Fibroblast of pulmonary artery (primary cell): ENCODE data around the gene HIPK2.

Experiments
- DNase-seq: peaks from one replicate; pipeline ENCODE4 v3.0.0-alpha.2; 2010; ENCODE audit warnings: low read depth
- H3K4me3 ChIP-seq: replicated peaks from 2 replicates; pipeline ENCODE4 v1.5.1; 2011; ENCODE audit warnings: low read depth, mild to moderate bottlenecking, control low read depth, low read length, moderate library complexity
- CTCF ChIP-seq: IDR thresholded peaks from 2 replicates; pipeline ENCODE4 v1.5.1; 2011; ENCODE audit warnings: mild to moderate bottlenecking, control low read depth, low read length, inconsistent platforms; ENCODE audit errors: missing control alignments

Gene HIPK2

GRCh38 chr7:139703487-139704307 lies 74.1 kb downstream of the HIPK2 start:
- DNase-seq, result no peak
- TF ChIP-seq CTCF, result no peak

DNA sequence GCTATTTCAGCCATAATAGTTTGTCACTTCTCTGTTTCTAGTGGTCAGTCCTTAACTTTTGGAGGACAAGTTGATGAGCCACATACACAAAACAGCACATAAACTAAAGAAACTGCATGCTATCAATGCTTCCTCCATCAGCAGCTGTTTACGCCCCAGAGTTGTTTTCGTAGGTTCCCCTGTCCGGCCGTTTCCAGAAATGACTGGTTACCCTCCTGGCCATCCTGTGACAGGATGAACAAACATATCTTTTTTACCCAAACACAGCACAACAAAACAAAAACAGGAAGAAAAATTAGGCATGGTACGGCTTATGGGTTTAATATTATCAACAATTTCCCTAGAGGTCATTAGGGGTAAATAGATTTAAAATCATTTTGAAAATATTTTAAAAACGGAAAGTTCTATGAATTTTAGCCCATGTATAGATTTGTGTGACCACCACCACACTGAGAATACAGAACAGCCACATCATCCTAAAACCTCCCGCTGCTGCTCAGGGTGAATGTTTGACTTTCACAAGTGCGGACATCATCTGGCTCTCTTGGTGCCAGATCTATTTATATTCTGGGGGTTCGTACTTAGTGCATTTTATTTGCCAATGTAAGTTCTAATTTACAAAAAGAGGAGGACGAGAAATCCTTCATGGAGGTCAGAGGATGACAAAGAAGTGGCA lies 74.8 kb downstream of the HIPK2 start:
- TF ChIP-seq CTCF, result no peak
- DNase-seq, result no peak
- H3K4me3 ChIP-seq, result no peak overlapping the region

More at GRCh38 chr7:139703487-139704307, 74.1 kb downstream of the HIPK2 start:
- H3K4me3 ChIP-seq, result no peak overlapping the region

- H3K4me3 ChIP-seq, result no peak overlapping the region
- DNase-seq, result no peak
- TF ChIP-seq CTCF, result no peak
Measured at GRCh38 chr7:139702313-139702731, 75.5 kb downstream of the HIPK2 start.

DNA sequence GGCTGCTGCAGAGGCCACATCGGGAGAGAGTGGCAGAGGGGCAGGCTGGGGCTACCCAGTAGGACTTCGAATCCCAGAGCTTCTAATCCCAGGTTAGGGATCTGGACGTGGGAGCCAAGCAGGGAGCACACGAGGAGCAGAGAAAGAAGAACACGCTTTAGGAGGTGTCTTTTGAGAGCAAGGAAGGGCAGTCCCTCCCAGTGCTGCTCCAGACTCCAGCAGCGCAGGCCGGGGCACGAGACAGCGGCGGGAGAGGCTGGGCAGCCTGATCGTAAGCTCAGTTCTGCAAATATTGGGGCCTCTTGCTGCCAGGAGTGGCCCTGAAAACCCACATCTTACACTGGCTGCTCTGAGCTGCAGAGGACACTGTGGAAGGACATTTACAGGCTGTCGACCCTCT lies 75.9 kb downstream of the HIPK2 start:
- no peak for TF ChIP-seq CTCF
- no peak overlapping the region for H3K4me3 ChIP-seq
- DNase-seq, result no peak

GRCh38 chr7:139700505-139701235 lies 77.1 kb downstream of the HIPK2 start:
- no peak overlapping the region for H3K4me3 ChIP-seq
- TF ChIP-seq CTCF, result no peak
- no peak for DNase-seq

DNA sequence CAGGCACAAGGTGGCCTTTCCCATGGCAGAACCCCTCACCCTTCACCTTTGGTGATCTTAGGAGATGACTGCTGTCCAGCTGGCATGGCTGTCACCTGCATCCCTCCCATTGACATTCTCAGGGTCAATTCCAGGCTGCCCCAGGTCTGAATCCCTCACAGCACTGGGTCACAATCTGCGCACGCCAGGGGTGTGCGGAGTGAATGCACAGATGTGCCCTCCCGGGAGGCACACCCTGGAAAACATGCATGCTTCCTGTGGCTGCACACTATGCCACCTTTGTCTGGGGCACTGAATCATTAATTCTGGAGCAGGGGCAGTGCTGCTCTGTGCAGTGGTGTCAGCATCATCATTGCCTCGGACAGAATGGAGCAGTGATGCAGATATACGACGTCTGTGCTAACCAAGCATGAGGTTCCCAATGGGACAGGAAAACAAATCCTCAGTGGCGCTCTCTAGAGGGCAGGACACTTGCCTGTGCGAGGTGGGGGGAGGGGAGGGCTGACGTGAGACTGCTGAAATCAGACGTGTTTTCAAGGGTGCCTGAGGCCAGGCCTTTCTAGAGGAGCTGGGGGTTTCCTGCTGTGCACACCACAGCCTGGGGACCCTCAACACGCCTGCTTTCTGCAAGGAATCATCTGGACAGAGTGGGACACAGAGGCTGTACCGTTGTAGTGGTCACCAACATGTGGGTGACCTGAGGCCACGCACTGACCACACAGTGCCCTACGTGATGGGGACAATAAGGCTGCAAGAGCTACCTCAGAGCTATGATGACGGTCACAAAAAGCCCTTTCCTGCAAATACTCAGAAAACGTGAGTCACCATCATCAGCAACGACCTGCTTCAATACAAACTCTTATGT lies 77.9 kb downstream of the HIPK2 start:
- no peak for DNase-seq
- TF ChIP-seq CTCF, result no peak
- no peak overlapping the region for H3K4me3 ChIP-seq
